ENCODE measurements around the gene KDM2A. TPM values are rescaled to one million over a fixed set of nuclear protein-coding genes. Genes with fewer than 3 reads are reported as not detected.
A peak's percentile ranks its signal among the peaks of the same experiment; 100 is the strongest.

Gene KDM2A
- total RNA-seq, 1 experiment from 2014 or later, result 50.4 TPM

- DNase-seq (ENCODE audit: low read depth, low spot score) (no peak), ATAC-seq (no peak)
- Histone ChIP-seq H3K4me2 (ENCODE audit: low read length) (peak overlapping the region; percentile 98), H3K27me3 (ENCODE audit: insufficient read depth, low read length) (no peaks in the 10 kb centered on the region), H4K20me1 (ENCODE audit: insufficient read depth) (no peaks in the 10 kb centered on the region), H3K9me2 (ENCODE audit: insufficient read depth) (no peaks in the 10 kb centered on the region), H3K4me3 (replicated peaks in 1 of 2; ENCODE audit: low read depth in 1 of 2, low read length in 2 of 2) (no peak overlapping the region), H3K36me3 (ENCODE audit: control insufficient read depth in 1 of 2, insufficient read depth in 2 of 2, low read length in 2 of 2) (peaks cover 20 to 36% of the 10 kb centered on the region in 2 experiments), H3K9me3 (ENCODE audit: control insufficient read depth in 1 of 2, insufficient read depth in 1 of 2, low read depth in 1 of 2, low read length in 2 of 2) (no peaks in the 10 kb centered on the region), H3K79me2 (ENCODE audit: insufficient read depth, low read length) (peaks cover 20% of the 10 kb centered on the region; the same call in 1 of the 2 replicates), H3K27ac (ENCODE audit: low read depth, low read length) (peak overlapping the region; percentile 100), H3K9ac (ENCODE audit: low read length) (peak overlapping the region; percentile 93; the same call in 1 of the 2 replicates), H2AFZ (ENCODE audit: low read depth, low read length, poor library complexity, severe bottlenecking) (no peak overlapping the region), H3K4me1 (ENCODE audit: control insufficient read depth in 1 of 2, insufficient read depth in 2 of 2, low read length in 2 of 2) (peaks cover 13 to 29% of the 10 kb centered on the region in 2 experiments)
- POLR2A ChIA-PET, result no interaction called here
- RAD21 ChIA-PET (ENCODE audit: low non-redundant PET in 1 of 2, low total read pairs in 2 of 2, uncharacterized antibody in 2 of 2, unreplicated experiment in 2 of 2), result no interaction called here
- CTCF ChIA-PET, result no interaction called here
- BruUV-seq (replicated peaks), result no TSS peak
- intact Hi-C loops (cut with micrococcal nuclease), result no loop called here
- TF ChIP-seq, protein P1, sequence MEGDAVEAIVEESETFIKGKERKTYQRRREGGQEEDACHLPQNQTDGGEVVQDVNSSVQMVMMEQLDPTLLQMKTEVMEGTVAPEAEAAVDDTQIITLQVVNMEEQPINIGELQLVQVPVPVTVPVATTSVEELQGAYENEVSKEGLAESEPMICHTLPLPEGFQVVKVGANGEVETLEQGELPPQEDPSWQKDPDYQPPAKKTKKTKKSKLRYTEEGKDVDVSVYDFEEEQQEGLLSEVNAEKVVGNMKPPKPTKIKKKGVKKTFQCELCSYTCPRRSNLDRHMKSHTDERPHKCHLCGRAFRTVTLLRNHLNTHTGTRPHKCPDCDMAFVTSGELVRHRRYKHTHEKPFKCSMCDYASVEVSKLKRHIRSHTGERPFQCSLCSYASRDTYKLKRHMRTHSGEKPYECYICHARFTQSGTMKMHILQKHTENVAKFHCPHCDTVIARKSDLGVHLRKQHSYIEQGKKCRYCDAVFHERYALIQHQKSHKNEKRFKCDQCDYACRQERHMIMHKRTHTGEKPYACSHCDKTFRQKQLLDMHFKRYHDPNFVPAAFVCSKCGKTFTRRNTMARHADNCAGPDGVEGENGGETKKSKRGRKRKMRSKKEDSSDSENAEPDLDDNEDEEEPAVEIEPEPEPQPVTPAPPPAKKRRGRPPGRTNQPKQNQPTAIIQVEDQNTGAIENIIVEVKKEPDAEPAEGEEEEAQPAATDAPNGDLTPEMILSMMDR (IDR thresholded peaks at IDR 0.05 in 2 of 3, conservative IDR thresholded peaks at IDR 0.05 in 1 of 3; ENCODE audit: borderline replicate concordance in 1 of 3, insufficient read depth in 1 of 3, low read depth in 2 of 3, low read length in 2 of 3), result peak in 1 of 3 experiments; percentile 22; a peak in 2 of 6 replicates
- TF ChIP-seq, protein P2, sequence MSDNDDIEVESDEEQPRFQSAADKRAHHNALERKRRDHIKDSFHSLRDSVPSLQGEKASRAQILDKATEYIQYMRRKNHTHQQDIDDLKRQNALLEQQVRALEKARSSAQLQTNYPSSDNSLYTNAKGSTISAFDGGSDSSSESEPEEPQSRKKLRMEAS (IDR thresholded peaks at IDR 0.05), result no peak
Measured at GRCh38 chr11:67286621-67287333, 167.7 kb downstream of the KDM2A start.

Measured in HCT116 (cell line).